ENCODE data around the gene DRD2. TPM values are rescaled to one million over a fixed set of nuclear protein-coding genes. Genes with fewer than 3 reads are reported as not detected.

DRD2 gene
- total RNA-seq, 2 donors from 2014 or later: not detected

- Histone ChIP-seq H3K36me3 (no peaks in the 10 kb centered on the region), H3K9me3 (no peaks in the 10 kb centered on the region), H3K27me3 (peaks cover 0 to 3% of the 10 kb centered on the region in 2 donors), H3K4me1 (peaks cover 0 to 6% of the 10 kb centered on the region in 2 donors), H3K27ac (no peak overlapping the region), H3K4me3 (no peak overlapping the region)
- TF ChIP-seq, protein P1, sequence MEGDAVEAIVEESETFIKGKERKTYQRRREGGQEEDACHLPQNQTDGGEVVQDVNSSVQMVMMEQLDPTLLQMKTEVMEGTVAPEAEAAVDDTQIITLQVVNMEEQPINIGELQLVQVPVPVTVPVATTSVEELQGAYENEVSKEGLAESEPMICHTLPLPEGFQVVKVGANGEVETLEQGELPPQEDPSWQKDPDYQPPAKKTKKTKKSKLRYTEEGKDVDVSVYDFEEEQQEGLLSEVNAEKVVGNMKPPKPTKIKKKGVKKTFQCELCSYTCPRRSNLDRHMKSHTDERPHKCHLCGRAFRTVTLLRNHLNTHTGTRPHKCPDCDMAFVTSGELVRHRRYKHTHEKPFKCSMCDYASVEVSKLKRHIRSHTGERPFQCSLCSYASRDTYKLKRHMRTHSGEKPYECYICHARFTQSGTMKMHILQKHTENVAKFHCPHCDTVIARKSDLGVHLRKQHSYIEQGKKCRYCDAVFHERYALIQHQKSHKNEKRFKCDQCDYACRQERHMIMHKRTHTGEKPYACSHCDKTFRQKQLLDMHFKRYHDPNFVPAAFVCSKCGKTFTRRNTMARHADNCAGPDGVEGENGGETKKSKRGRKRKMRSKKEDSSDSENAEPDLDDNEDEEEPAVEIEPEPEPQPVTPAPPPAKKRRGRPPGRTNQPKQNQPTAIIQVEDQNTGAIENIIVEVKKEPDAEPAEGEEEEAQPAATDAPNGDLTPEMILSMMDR (IDR thresholded peaks at IDR 0.05): no peak
- DNase-seq (ENCODE audit: low spot score): no peak
These were observed 5.0 kb downstream of the DRD2 start for GRCh38 chr11:113470233-113470632.

DNA sequence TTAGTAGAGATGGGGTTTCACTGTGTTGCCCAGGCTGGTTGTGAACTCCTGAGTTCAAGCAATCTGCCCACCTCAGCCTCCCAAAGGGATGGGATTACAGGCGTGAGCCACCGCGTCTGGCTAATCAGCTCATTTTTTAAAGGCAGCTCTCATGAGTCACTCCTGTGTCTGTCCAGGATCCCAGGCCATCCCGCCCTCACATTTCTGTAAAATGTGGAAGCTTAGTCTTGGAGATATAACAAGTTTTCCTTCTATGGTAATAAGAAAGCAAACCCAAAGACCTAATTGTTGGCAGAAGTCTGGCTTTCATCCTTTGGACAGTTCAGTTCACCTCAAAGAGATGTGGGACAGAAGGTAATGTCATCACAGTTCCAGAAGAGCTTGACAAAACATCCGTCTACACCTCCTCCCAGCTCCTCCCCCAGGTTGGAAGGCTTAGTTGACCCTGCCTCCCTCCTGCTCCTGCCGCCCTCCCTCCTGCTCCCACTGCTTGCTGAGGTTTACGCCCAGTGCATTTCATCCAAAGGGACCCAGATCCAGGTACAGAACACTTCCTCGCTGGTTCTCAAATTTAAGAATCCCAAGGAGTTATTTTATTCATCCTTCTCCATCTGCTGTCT, 6.4 kb downstream of the DRD2 start:
- Histone ChIP-seq H3K4me1 (no peaks in the 10 kb centered on the region), H3K4me3 (no peak overlapping the region), H3K36me3 (no peaks in the 10 kb centered on the region), H3K27me3 (peaks cover 0 to 3% of the 10 kb centered on the region in 2 donors), H3K27ac (no peak overlapping the region), H3K9me3 (no peaks in the 10 kb centered on the region)
- DNase-seq (ENCODE audit: low spot score): no peak
- TF ChIP-seq, protein P1 (IDR thresholded peaks at IDR 0.05): no peak

DNA sequence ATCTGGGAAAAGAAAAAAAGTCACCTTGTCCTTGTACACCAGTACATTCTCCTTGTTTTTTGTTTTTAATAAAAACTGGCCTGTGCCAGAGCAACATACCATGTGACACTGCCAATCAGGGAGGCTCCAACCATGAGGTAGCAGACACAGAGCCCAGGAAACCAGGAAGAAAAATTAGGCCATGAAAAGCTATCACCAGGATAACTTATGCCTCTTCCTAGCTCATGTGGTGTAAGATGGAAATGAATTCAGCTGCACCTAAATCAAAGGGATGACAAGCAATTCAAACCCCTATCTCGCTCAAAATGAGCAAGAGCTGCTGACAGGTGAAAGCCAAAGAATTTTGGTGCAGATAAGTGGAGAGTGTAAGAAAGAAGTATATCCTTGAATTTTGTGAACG, 7.7 kb downstream of the DRD2 start:
- H3K27me3 ChIP-seq: no peaks in the 10 kb centered on the region
- H3K27ac ChIP-seq: no peak overlapping the region
- no peaks in the 10 kb centered on the region for H3K9me3 ChIP-seq
- H3K36me3 ChIP-seq: no peaks in the 10 kb centered on the region
- H3K4me3 ChIP-seq: no peak overlapping the region
- H3K4me1 ChIP-seq: no peaks in the 10 kb centered on the region
- DNase-seq (ENCODE audit: low spot score): no peak
- TF ChIP-seq, protein P1 (IDR thresholded peaks at IDR 0.05): no peak

DNA sequence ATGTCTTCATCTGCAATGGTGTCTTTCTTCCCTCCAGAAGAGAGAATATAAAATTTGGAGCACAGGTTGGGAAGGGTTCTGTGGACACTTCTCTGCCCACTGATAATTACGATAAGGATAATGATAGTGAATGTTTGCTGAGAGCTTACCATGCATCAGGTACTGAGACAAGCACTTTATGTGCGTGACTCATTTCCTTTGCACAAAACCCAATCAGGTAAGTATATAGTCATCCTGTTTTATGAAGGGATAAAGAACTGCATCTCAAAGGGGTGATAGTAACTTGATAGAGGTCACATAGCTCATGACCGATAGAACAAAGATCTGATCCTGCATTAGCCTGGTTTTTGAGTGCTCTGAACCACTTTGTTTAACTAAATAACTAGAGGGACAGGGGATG, 9.4 kb downstream of the DRD2 start:
- TF ChIP-seq, protein P1 (IDR thresholded peaks at IDR 0.05): no peak
- Histone ChIP-seq H3K4me1 (no peaks in the 10 kb centered on the region), H3K9me3 (no peaks in the 10 kb centered on the region), H3K27me3 (no peaks in the 10 kb centered on the region), H3K36me3 (no peaks in the 10 kb centered on the region), H3K4me3 (no peak overlapping the region), H3K27ac (no peak overlapping the region)
- DNase-seq (ENCODE audit: low spot score): no peak

DNA sequence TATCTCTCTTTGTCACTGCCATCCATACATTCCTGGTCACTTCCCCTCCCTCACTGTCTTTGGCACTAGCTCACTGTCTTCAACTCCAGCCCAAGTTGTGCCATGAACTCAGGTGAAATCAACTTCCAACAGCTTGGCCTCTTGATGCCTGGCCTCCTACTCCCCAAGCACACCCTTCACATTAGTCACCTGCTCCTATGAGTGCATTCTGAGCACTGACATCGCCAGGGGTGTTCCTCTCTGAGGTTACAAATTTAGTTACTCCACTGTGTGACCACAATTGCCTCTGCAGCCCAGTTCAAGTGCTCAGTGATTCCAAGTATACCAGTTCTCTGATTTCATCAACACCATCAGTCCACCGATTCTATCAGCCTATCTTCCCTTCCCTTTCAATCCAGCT, 10.8 kb downstream of the DRD2 start:
- Histone ChIP-seq H3K27me3 (no peaks in the 10 kb centered on the region), H3K4me1 (no peaks in the 10 kb centered on the region), H3K27ac (no peak overlapping the region), H3K36me3 (no peaks in the 10 kb centered on the region), H3K9me3 (no peaks in the 10 kb centered on the region), H3K4me3 (no peak overlapping the region)
- no peak for DNase-seq (ENCODE audit: low spot score)
- TF ChIP-seq, protein P1 (IDR thresholded peaks at IDR 0.05): no peak

GRCh38 chr11:113462830-113463229, 12.4 kb downstream of the DRD2 start:
- TF ChIP-seq, protein P1 (IDR thresholded peaks at IDR 0.05): no peak
- H3K27me3 ChIP-seq: no peaks in the 10 kb centered on the region
- no peaks in the 10 kb centered on the region for H3K4me1 ChIP-seq
- no peak overlapping the region for H3K27ac ChIP-seq
- H3K4me3 ChIP-seq: no peak overlapping the region
- no peak for DNase-seq (ENCODE audit: low spot score)
- no peaks in the 10 kb centered on the region for H3K36me3 ChIP-seq
- H3K9me3 ChIP-seq: no peaks in the 10 kb centered on the region
